IMR-90 (cell line): Measurements from ENCODE around the gene GNG2. TPM values are rescaled to one million over a fixed set of nuclear protein-coding genes. Genes with fewer than 3 reads are reported as not detected.

Experiments
- ATAC-seq: fragments of 200-7000 bp; cut with Tn5 transposase; 2 replicates; pipeline ENCODE4 v1.9.1; 2020; ENCODE audit warnings: low read depth, mild to moderate bottlenecking, moderate library complexity
- BruUV-seq: library from RNA; stranded (reverse); fragments of 400-500 nt; replicated peaks from 2 replicates; lab custom pipeline; 2021; lab: Mats Ljungman, UMichigan
- CTCF ChIA-PET: fragments of 300-600 bp; formaldehyde crosslinking; extraction: SDS; loops from one replicate; lab custom pipeline; 2021; ENCODE audit warnings: antibody characterized with exemption; lab: Yijun Ruan, JAX
- POLR2A ChIA-PET: fragments of 300-600 bp; sonication (Branson Sonifier 250); formaldehyde crosslinking; loops from one replicate; lab custom pipeline; 2022; ENCODE audit warnings: antibody characterized with exemption; ENCODE audit not compliant: unreplicated experiment; lab: Charles Lee
- DNase-seq: peaks from one replicate; pipeline ENCODE4 v3.0.0; 2013
- H2AFZ ChIP-seq: replicated peaks from 2 replicates; pipeline ENCODE3; 2013; ENCODE audit warnings: low read length, mild to moderate bottlenecking; ENCODE audit not compliant: poor library complexity
- H2AK5ac ChIP-seq: 2 replicates; pipeline ENCODE4 v1.6.1; 2013; ENCODE audit warnings: low read depth, low read length, inconsistent platforms
- H2AK9ac ChIP-seq: replicated peaks from 2 replicates; pipeline ENCODE3; 2013; ENCODE audit warnings: mild to moderate bottlenecking, low read depth, low read length, moderate library complexity; ENCODE audit not compliant: poor library complexity
- H2BK120ac ChIP-seq: 2 replicates; pipeline ENCODE4 v1.6.1; 2013; ENCODE audit warnings: low read depth, low read length, inconsistent platforms
- H2BK15ac ChIP-seq: 3 replicates; pipeline ENCODE4 v1.6.1; 2013; ENCODE audit warnings: low read depth, low read length, inconsistent platforms
- H2BK20ac ChIP-seq: 2 replicates; pipeline ENCODE4 v1.6.1; 2013; ENCODE audit warnings: low read depth, mild to moderate bottlenecking, inconsistent platforms, low read length, moderate library complexity
- H2BK5ac ChIP-seq: 2 replicates; pipeline ENCODE4 v1.6.1; 2013; ENCODE audit warnings: mild to moderate bottlenecking, low read depth, low read length, inconsistent platforms; ENCODE audit not compliant: poor library complexity, severe bottlenecking
- H3K14ac ChIP-seq: replicated peaks from 2 replicates; pipeline ENCODE4 v1.6.1; 2013; ENCODE audit warnings: low read depth, low read length, inconsistent platforms
- H3K18ac ChIP-seq: 2 replicates; pipeline ENCODE4 v1.6.1; 2013; ENCODE audit warnings: low read depth, low read length, control low read depth
- H3K23ac ChIP-seq: 2 replicates; pipeline ENCODE4 v1.6.1; 2013; ENCODE audit warnings: low read depth, low read length, inconsistent platforms
- H3K27ac ChIP-seq: 2 replicates; pipeline ENCODE4 v1.5.1; 2013; ENCODE audit warnings: mild to moderate bottlenecking, control low read depth, low read length; ENCODE audit not compliant: insufficient read depth
- H3K27me3 ChIP-seq: 2 replicates; pipeline ENCODE4 v1.6.1; 2013; ENCODE audit warnings: low read length; ENCODE audit not compliant: control insufficient read depth, insufficient read depth
- H3K36me3 ChIP-seq: 2 replicates; pipeline ENCODE4 v1.6.1; 2013; ENCODE audit warnings: low read length, mixed read lengths; ENCODE audit not compliant: control insufficient read depth, insufficient read depth
- H3K4ac ChIP-seq: 2 replicates; pipeline ENCODE4 v1.6.1; 2013; ENCODE audit warnings: low read depth, low read length, inconsistent platforms
- H3K4me1 ChIP-seq: 2 replicates; pipeline ENCODE4 v1.6.1; 2013; ENCODE audit warnings: low read length, mixed read lengths; ENCODE audit not compliant: control insufficient read depth, insufficient read depth
- H3K4me2 ChIP-seq: 2 replicates; pipeline ENCODE4 v1.6.1; 2013; ENCODE audit warnings: low read depth, mild to moderate bottlenecking, control low read depth, low read length, moderate library complexity
- H3K4me3 ChIP-seq: 2 replicates; pipeline ENCODE4 v1.5.1; 2013; ENCODE audit warnings: low read depth, mild to moderate bottlenecking, control low read depth, low read length, moderate library complexity; ENCODE audit not compliant: insufficient read depth
- H3K56ac ChIP-seq: 2 replicates; pipeline ENCODE4 v1.6.1; 2013; ENCODE audit warnings: low read length, inconsistent platforms; ENCODE audit not compliant: insufficient read depth; ENCODE audit errors: extremely low read depth
- H3K79me1 ChIP-seq, 2 experiments: 2 replicates each; pipeline ENCODE4 v1.6.1; 2013; ENCODE audit warnings: low read length in 2 of 2, inconsistent platforms in 1 of 2, low read depth in 1 of 2
- H3K9ac ChIP-seq: 2 replicates; pipeline ENCODE4 v1.6.1; 2013; ENCODE audit warnings: low read depth, low read length, control low read depth
- H3K9me1 ChIP-seq: 2 replicates; pipeline ENCODE4 v1.6.1; 2013; ENCODE audit warnings: low read length, inconsistent platforms; ENCODE audit not compliant: insufficient read depth
- H3K9me3 ChIP-seq: 2 replicates; pipeline ENCODE4 v1.6.1; 2013; ENCODE audit warnings: low read length; ENCODE audit not compliant: control insufficient read depth, insufficient read depth
- H4K20me1 ChIP-seq: 2 replicates; pipeline ENCODE4 v1.6.1; 2013; ENCODE audit warnings: low read length, inconsistent platforms; ENCODE audit not compliant: insufficient read depth
- H4K5ac ChIP-seq: 2 replicates; pipeline ENCODE4 v1.6.1; 2013; ENCODE audit warnings: mild to moderate bottlenecking, low read depth, low read length, control low read depth
- H4K8ac ChIP-seq, 2 experiments: 2 replicates each; pipeline ENCODE4 v1.6.1; 2013; ENCODE audit warnings: low read depth in 2 of 2, low read length in 2 of 2, control low read depth in 1 of 2, inconsistent platforms in 1 of 2
- H4K91ac ChIP-seq: 2 replicates; pipeline ENCODE4 v1.6.1; 2013; ENCODE audit warnings: low read depth, low read length, inconsistent platforms; ENCODE audit not compliant: insufficient read depth
- BHLHE40 ChIP-seq: fragments of 150-350 bp; IDR thresholded peaks from 2 replicates; pipeline ENCODE4 v1.6.1; 2016; ENCODE audit warnings: mild to moderate bottlenecking, low read depth, low read length
- CEBPB ChIP-seq: IDR thresholded peaks from 2 replicates; pipeline ENCODE4 v1.6.1; 2012; ENCODE audit warnings: low read depth, low read length, improper control_type of control experiment
- CHD1 ChIP-seq: IDR thresholded peaks from 2 replicates; pipeline ENCODE4 v1.6.1; 2012; ENCODE audit warnings: low read depth, low read length, improper control_type of control experiment
- CTCF ChIP-seq: conservative IDR thresholded peaks from 2 replicates; pipeline ENCODE4 v1.5.1; 2012; ENCODE audit warnings: mild to moderate bottlenecking, low read depth, low read length, improper control_type of control experiment
- ELK1 ChIP-seq: fragments of 150-350 bp; IDR thresholded peaks from 2 replicates; pipeline ENCODE4 v1.6.1; 2016; ENCODE audit warnings: low read depth, mild to moderate bottlenecking, low read length, moderate library complexity, borderline replicate concordance
- FOS ChIP-seq: fragments of 150-350 bp; IDR thresholded peaks from 2 replicates; pipeline ENCODE4 v1.6.1; 2016; ENCODE audit warnings: low read depth, low read length
- MAFK ChIP-seq: IDR thresholded peaks from 2 replicates; pipeline ENCODE4 v1.6.1; 2012; ENCODE audit warnings: low read depth, low read length, improper control_type of control experiment
- MAZ ChIP-seq: IDR thresholded peaks from 2 replicates; pipeline ENCODE4 v1.6.1; 2012; ENCODE audit warnings: low read depth, mild to moderate bottlenecking, low read length, improper control_type of control experiment, moderate library complexity, borderline replicate concordance
- MXI1 ChIP-seq: IDR thresholded peaks from 2 replicates; pipeline ENCODE4 v1.6.1; 2012; ENCODE audit warnings: low read depth, mild to moderate bottlenecking, low read length, moderate library complexity, borderline replicate concordance
- NFE2L2 ChIP-seq: fragments of 150-350 bp; IDR thresholded peaks from 2 replicates; pipeline ENCODE4 v1.6.1; 2016; ENCODE audit warnings: low read depth, mild to moderate bottlenecking, low read length
- POLR2A ChIP-seq: IDR thresholded peaks from 2 replicates; pipeline ENCODE4 v1.6.1; 2012; ENCODE audit warnings: mild to moderate bottlenecking, low read depth, low read length
- RAD21 ChIP-seq: IDR thresholded peaks from 2 replicates; pipeline ENCODE4 v1.6.1; 2012; ENCODE audit warnings: low read length, improper control_type of control experiment
- RCOR1 ChIP-seq: IDR thresholded peaks from 2 replicates; pipeline ENCODE4 v1.6.1; 2012; ENCODE audit warnings: mild to moderate bottlenecking, low read length, improper control_type of control experiment; ENCODE audit not compliant: insufficient replicate concordance
- RFX5 ChIP-seq: IDR thresholded peaks from 2 replicates; pipeline ENCODE4 v1.8.0; 2012; ENCODE audit warnings: low read depth, mild to moderate bottlenecking, low read length, moderate library complexity
- SMC3 ChIP-seq: fragments of 150-350 bp; IDR thresholded peaks from 2 replicates; pipeline ENCODE4 v1.6.1; 2016; ENCODE audit warnings: low read depth, mild to moderate bottlenecking, antibody characterized with exemption, low read length, moderate library complexity
- USF2 ChIP-seq: fragments of 150-350 bp; IDR thresholded peaks from 2 replicates; pipeline ENCODE4 v1.6.1; 2017; ENCODE audit warnings: mild to moderate bottlenecking, antibody characterized with exemption, low read length, low read depth
- WGBS, 2 experiments: methylation state at CpG; one replicate each; pipeline versions ENCODE4 v1.1.5 to v1.1.7; 2013; ENCODE audit warnings: missing lambda C conversion rate in 2 of 2; ENCODE audit not compliant: insufficient read length in 1 of 2; ENCODE audit errors: extremely low coverage in 2 of 2; 5-methylcytosine and 5-hydroxymethylcytosine counted together
- dilution Hi-C: fragments of 300-500 bp; cut with HindIII; formaldehyde crosslinking; loops from one replicate; pipeline ENCODE4 v1.14.3; 2018; ENCODE audit warnings: low sequenced_read_pairs; ENCODE audit not compliant: unreplicated experiment
- in situ Hi-C: fragments of 300-500 bp; cut with MboI; formaldehyde crosslinking; loops from 3 replicates; pipeline ENCODE4 v1.14.3; 2019; ENCODE audit warnings: low sequenced_read_pairs, inconsistent platforms, mixed read lengths
- intact Hi-C: fragments of 100-400 bp; cut with micrococcal nuclease; formaldehyde crosslinking; loops from 2 replicates; pipeline ENCODE4 v1.10.0; 2022
- polyA plus RNA-seq, 3 experiments: library from polyadenylated mRNA; depleted of rRNA; stranded (reverse); fragments of >200 nt; gene quantifications; 2 replicates each; pipeline ENCODE4 v1.2.3, GENCODE V29; 2012; ENCODE audit warnings: low replicate concordance in 1 of 3
- total RNA-seq: library from RNA; depleted of rRNA; stranded (reverse); fragments of >200 nt; gene quantifications from 2 replicates; pipeline ENCODE4 v1.2.3, GENCODE V29; 2012

Gene GNG2
- total and polyA plus RNA-seq, 2 of the 4 experiments (the other 2 are of a cell fraction), result 13.1 to 14.6 TPM

- BruUV-seq, result no TSS peak
- H2BK20ac ChIP-seq, result no peak overlapping the region
- no CpG with 5 or more reads among the region's 1 CpG for WGBS, 2 experiments
Observed at GRCh38 chr14:51879170-51879569, 18.8 kb downstream of the GNG2 start.

More at GRCh38 chr14:51879170-51879569, 18.8 kb downstream of the GNG2 start:
- dilution Hi-C loops, result no loop called here
- Histone ChIP-seq H3K27ac (no peak overlapping the region), H2BK5ac (no peak overlapping the region), H2AK5ac (no peak overlapping the region), H3K27me3 (no peaks in the 10 kb centered on the region), H3K36me3 (no peaks in the 10 kb centered on the region), H2BK15ac (no peak overlapping the region), H2AFZ (no peak overlapping the region), H4K5ac (no peak overlapping the region), H3K18ac (no peak overlapping the region), H3K9me3 (no peaks in the 10 kb centered on the region), H4K8ac (no peak overlapping the region), H3K4me3 (no peak overlapping the region), H4K20me1 (no peaks in the 10 kb centered on the region), H4K91ac (no peak overlapping the region), H2AK9ac (no peak overlapping the region), H3K79me1 (peaks cover 11 to 17% of the 10 kb centered on the region in 2 experiments), H3K4me2 (no peak overlapping the region), H3K23ac (no peak overlapping the region), H3K4me1 (peaks cover 1% of the 10 kb centered on the region; the same call in 1 of the 2 replicates), H2BK120ac (no peak overlapping the region), H3K9me1 (no peaks in the 10 kb centered on the region), H3K4ac (no peak overlapping the region), H3K9ac (no peak overlapping the region), H3K14ac (no peak overlapping the region), H3K56ac (no peak overlapping the region)
- ChIA-PET POLR2A (no interaction called here), CTCF (no interaction called here)
- intact Hi-C loops, result no loop called here
- no peak for DNase-seq
- in situ Hi-C loops, result no loop called here
- no peak for ATAC-seq
- TF ChIP-seq SMC3 (no peak), NFE2L2 (no peak), RCOR1 (no peak), USF2 (no peak), BHLHE40 (no peak), POLR2A (no peak), CEBPB (no peak), FOS (no peak), RAD21 (no peak), MXI1 (no peak), MAFK (no peak), RFX5 (no peak), MAZ (no peak), ELK1 (no peak), CHD1 (no peak), CTCF (no peak)
